Progenitor cell of endocrine pancreas (in vitro differentiated cells): ENCODE measurements around the gene CACNA1B. TPM values are rescaled to one million over a fixed set of nuclear protein-coding genes. Genes with fewer than 3 reads are reported as not detected.

Experiments
- DNase-seq: peaks from one replicate; pipeline ENCODE4 v3.0.0; 2021; ENCODE audit warnings: low spot score; ENCODE audit not compliant: unreplicated experiment
- H3K27ac Mint-ChIP-seq: 2 replicates; pipeline ENCODE4 v1.8.0; 2021; ENCODE audit warnings: mild to moderate bottlenecking, moderate library complexity, mixed read lengths
- H3K27me3 Mint-ChIP-seq: 2 replicates; pipeline ENCODE4 v1.8.0; 2021; ENCODE audit warnings: mixed read lengths
- H3K36me3 Mint-ChIP-seq: 2 replicates; pipeline ENCODE4 v1.8.0; 2022; ENCODE audit warnings: mixed read lengths; ENCODE audit not compliant: insufficient read depth
- H3K4me1 Mint-ChIP-seq: 2 replicates; pipeline ENCODE4 v1.8.0; 2021; ENCODE audit warnings: low read depth, mixed read lengths
- H3K4me3 Mint-ChIP-seq: 2 replicates; pipeline ENCODE4 v1.8.0; 2021; ENCODE audit warnings: low read depth, mild to moderate bottlenecking, moderate library complexity, mixed read lengths
- H3K9me3 Mint-ChIP-seq: 2 replicates; pipeline ENCODE4 v1.8.0; 2021; ENCODE audit warnings: low read depth, mixed read lengths
- CTCF ChIP-seq: fragments of 200-600 bp; sonication (generic); IDR thresholded peaks from one replicate; pipeline ENCODE4 v1.5.0; 2021; ENCODE audit warnings: antibody characterized with exemption, mild to moderate bottlenecking; ENCODE audit not compliant: unreplicated experiment
- total RNA-seq: library from RNA; stranded (reverse); gene quantifications from 2 replicates; pipeline ENCODE4 v1.2.1, GENCODE V29; 2021

CACNA1B gene
- total RNA-seq, 1 donor from 2014 or later, result 2.4 TPM

- Mint-ChIP-seq H3K27ac (peak overlapping the region; percentile 63), H3K4me3 (no peak overlapping the region), H3K9me3 (no peaks in the 10 kb centered on the region), H3K4me1 (peaks cover 6% of the 10 kb centered on the region), H3K36me3 (no peaks in the 10 kb centered on the region), H3K27me3 (peaks cover 5% of the 10 kb centered on the region)
- no peak for DNase-seq
- no peak for TF ChIP-seq CTCF
These were observed 168.2 kb downstream of the CACNA1B start for GRCh38 chr9:138045541-138046490.

- H3K36me3 Mint-ChIP-seq, result no peaks in the 10 kb centered on the region
- no peak overlapping the region for H3K27ac Mint-ChIP-seq
- H3K9me3 Mint-ChIP-seq, result no peaks in the 10 kb centered on the region
- no peak for DNase-seq
- H3K4me3 Mint-ChIP-seq, result no peak overlapping the region
- H3K4me1 Mint-ChIP-seq, result peaks cover 6% of the 10 kb centered on the region
- H3K27me3 Mint-ChIP-seq, result peaks cover 5% of the 10 kb centered on the region
- no peak for TF ChIP-seq CTCF
These were observed 169.2 kb downstream of the CACNA1B start for GRCh38 chr9:138046641-138047301.

- no peak for DNase-seq
- peaks cover 6% of the 10 kb centered on the region for H3K4me1 Mint-ChIP-seq
- TF ChIP-seq CTCF, result no peak
These were observed 170.0 kb downstream of the CACNA1B start for GRCh38 chr9:138047469-138048040.

GRCh38 chr9:138048184-138048583 is 170.6 kb downstream of the CACNA1B start:
- no peak overlapping the region for H3K27ac Mint-ChIP-seq
- H3K4me1 Mint-ChIP-seq, result peaks cover 6% of the 10 kb centered on the region
- no peak overlapping the region for H3K4me3 Mint-ChIP-seq
- no peak for TF ChIP-seq CTCF
- peaks cover 5% of the 10 kb centered on the region for H3K27me3 Mint-ChIP-seq
- H3K9me3 Mint-ChIP-seq, result no peaks in the 10 kb centered on the region
- no peaks in the 10 kb centered on the region for H3K36me3 Mint-ChIP-seq
- no peak for DNase-seq

More at GRCh38 chr9:138047469-138048040, 170.0 kb downstream of the CACNA1B start:
- Mint-ChIP-seq H3K9me3 (no peaks in the 10 kb centered on the region), H3K36me3 (no peaks in the 10 kb centered on the region), H3K27ac (no peak overlapping the region), H3K27me3 (peaks cover 5% of the 10 kb centered on the region), H3K4me3 (no peak overlapping the region)

GRCh38 chr9:138049085-138049778 is 171.7 kb downstream of the CACNA1B start:
- TF ChIP-seq CTCF, result no peak
- H3K36me3 Mint-ChIP-seq, result no peaks in the 10 kb centered on the region
- H3K4me3 Mint-ChIP-seq, result no peak overlapping the region
- no peaks in the 10 kb centered on the region for H3K9me3 Mint-ChIP-seq
- H3K27ac Mint-ChIP-seq, result no peak overlapping the region
- peaks cover 5% of the 10 kb centered on the region for H3K27me3 Mint-ChIP-seq
- H3K4me1 Mint-ChIP-seq, result peaks cover 6% of the 10 kb centered on the region
- no peak for DNase-seq
